ENCODE data around the gene NOS3. TPM values are rescaled to one million over a fixed set of nuclear protein-coding genes. Genes with fewer than 3 reads are reported as not detected.

NOS3 gene
- total and polyA plus RNA-seq, 9 of the 15 experiments (the other 6 are each of a cell fraction or from before 2014, with no cell fraction given), result 1.1 to 121 (median 23.6) TPM

- TF ChIP-seq GMEB1 (CRISPR knock-in tag; IDR thresholded peaks at IDR 0.05), result peak; percentile 74
- TF ChIP-seq ZNF311 (CRISPR knock-in tag; IDR thresholded peaks at IDR 0.05), result peak; percentile 94
- no peak for TF ChIP-seq ZNF277 (CRISPR knock-in tag; IDR thresholded peaks at IDR 0.05; ENCODE audit: borderline replicate concordance)
- TF ChIP-seq PYGO2 (tag; IDR thresholded peaks at IDR 0.05), result peak; percentile 88
- TF ChIP-seq ZNF395 (CRISPR knock-in tag; IDR thresholded peaks at IDR 0.05), result peak; percentile 96
- no peak for TF ChIP-seq CSDE1 (IDR thresholded peaks at IDR 0.05)
- TF ChIP-seq HEY1 (CRISPR knock-in tag; IDR thresholded peaks at IDR 0.05; ENCODE audit: borderline replicate concordance), result 0 out of 2 replicates have a peak, but pooled peaks have one; percentile 68
- TF ChIP-seq ARID3B (CRISPR knock-in tag; IDR thresholded peaks at IDR 0.05; ENCODE audit: borderline replicate concordance), result peak; percentile 76; the same call in 1 of the 2 replicates
- TF ChIP-seq OTX1 (CRISPR knock-in tag; IDR thresholded peaks at IDR 0.05), result peak; percentile 96
- TF ChIP-seq ETV1 (tag; conservative IDR thresholded peaks at IDR 0.05; ENCODE audit: low read depth), result peak; percentile 76
- no peak for TF ChIP-seq SIN3A (IDR thresholded peaks at IDR 0.05; ENCODE audit: borderline replicate concordance in 2 of 2, control insufficient read depth in 1 of 2, low read depth in 2 of 2, low read length in 2 of 2)
- peak in 1 of 3 experiments; percentile 71 for TF ChIP-seq YY1 (IDR thresholded peaks at IDR 0.05; ENCODE audit: borderline replicate concordance in 1 of 3, control insufficient read depth in 1 of 3, extremely low read depth in 1 of 3, insufficient read depth in 3 of 3, insufficient read length in 1 of 3, insufficient replicate concordance in 2 of 3, low read depth in 1 of 3, low read length in 2 of 3)
- peak; percentile 69; the same call in 1 of the 2 replicates for TF ChIP-seq MEF2A (IDR thresholded peaks at IDR 0.05; ENCODE audit: control insufficient read depth, low read depth, low read length)
- TF ChIP-seq NFE2 (IDR thresholded peaks at IDR 0.05; ENCODE audit: low read depth), result peak; percentile 64; the same call in 1 of the 2 replicates
- peak; percentile 63 for TF ChIP-seq ZNF134 (CRISPR knock-in tag; conservative IDR thresholded peaks at IDR 0.05)
- no peak for TF ChIP-seq NFYB (IDR thresholded peaks at IDR 0.05; ENCODE audit: extremely low read depth, insufficient read length)
- peak; percentile 86 for TF ChIP-seq CEBPG (CRISPR knock-in tag; IDR thresholded peaks at IDR 0.05)
- TF ChIP-seq CEBPG (tag; conservative IDR thresholded peaks at IDR 0.05 in 1 of 2, IDR thresholded peaks at IDR 0.05 in 1 of 2), result peak in 1 of 2 experiments; percentile 91; a peak in 3 of 4 replicates
- TF ChIP-seq ESRRB (CRISPR knock-in tag; IDR thresholded peaks at IDR 0.05; ENCODE audit: borderline replicate concordance), result no peak
Measured at GRCh38 chr7:150959739-150960734, 30.8 kb upstream of the NOS3 start (continued).

Measured in K562 (cell line).